Endothelial cell of umbilical vein (primary cell): ENCODE results near the gene NAGPA.

Experiments
- EZH2 ChIP-seq: IDR thresholded peaks from 2 replicates; pipeline ENCODE4 v1.6.1; 2012; ENCODE audit warnings: borderline replicate concordance, low read depth, mild to moderate bottlenecking, moderate library complexity, low read length, inconsistent platforms; ENCODE audit not compliant: severe bottlenecking
- FOS ChIP-seq: IDR thresholded peaks from 2 replicates; pipeline ENCODE4 v1.6.1; 2011; ENCODE audit warnings: mild to moderate bottlenecking, low read length, moderate library complexity, borderline replicate concordance; ENCODE audit not compliant: insufficient read depth
- GATA2 ChIP-seq: IDR thresholded peaks from 2 replicates; pipeline ENCODE4 v1.7.0; 2011; ENCODE audit warnings: low read depth, mild to moderate bottlenecking, moderate library complexity, mixed read lengths, low read length; ENCODE audit not compliant: insufficient read length, insufficient read depth
- JUN ChIP-seq: IDR thresholded peaks from 2 replicates; pipeline ENCODE4 v1.6.1; 2011; ENCODE audit warnings: borderline replicate concordance, low read depth; ENCODE audit not compliant: insufficient read length, insufficient read depth
- MYC ChIP-seq: IDR thresholded peaks from one replicate; pipeline ENCODE4 v1.6.1; 2011; ENCODE audit warnings: mild to moderate bottlenecking, low read depth, low read length
- POLR2A ChIP-seq: IDR thresholded peaks from 2 replicates; pipeline ENCODE4 v1.6.1; 2012; ENCODE audit warnings: low read depth, mild to moderate bottlenecking, control low read depth, low read length
- POLR2AphosphoS5 ChIP-seq: IDR thresholded peaks from 2 replicates; pipeline ENCODE4 v1.6.1; 2012; ENCODE audit warnings: low read depth, mild to moderate bottlenecking, control low read depth, low read length, moderate library complexity; ENCODE audit not compliant: insufficient read depth
- TF ChIP-seq, protein P1 (sequence below), 2 donors: IDR thresholded peaks; 1 replicate in 1 of 2; 2 replicates in 1 of 2; pipeline ENCODE4 v1.5.1; 2011; ENCODE audit warnings: low read length in 2 of 2, mild to moderate bottlenecking in 2 of 2, moderate library complexity in 2 of 2, control low read depth in 1 of 2, inconsistent platforms in 1 of 2, low read depth in 1 of 2; ENCODE audit not compliant: insufficient read depth in 1 of 2; ENCODE audit errors: extremely low read depth in 1 of 2
- TF ChIP-seq, protein P2 (sequence below): IDR thresholded peaks from 2 replicates; pipeline ENCODE4 v1.6.1; 2011; ENCODE audit not compliant: insufficient read depth, insufficient read length

DNA sequence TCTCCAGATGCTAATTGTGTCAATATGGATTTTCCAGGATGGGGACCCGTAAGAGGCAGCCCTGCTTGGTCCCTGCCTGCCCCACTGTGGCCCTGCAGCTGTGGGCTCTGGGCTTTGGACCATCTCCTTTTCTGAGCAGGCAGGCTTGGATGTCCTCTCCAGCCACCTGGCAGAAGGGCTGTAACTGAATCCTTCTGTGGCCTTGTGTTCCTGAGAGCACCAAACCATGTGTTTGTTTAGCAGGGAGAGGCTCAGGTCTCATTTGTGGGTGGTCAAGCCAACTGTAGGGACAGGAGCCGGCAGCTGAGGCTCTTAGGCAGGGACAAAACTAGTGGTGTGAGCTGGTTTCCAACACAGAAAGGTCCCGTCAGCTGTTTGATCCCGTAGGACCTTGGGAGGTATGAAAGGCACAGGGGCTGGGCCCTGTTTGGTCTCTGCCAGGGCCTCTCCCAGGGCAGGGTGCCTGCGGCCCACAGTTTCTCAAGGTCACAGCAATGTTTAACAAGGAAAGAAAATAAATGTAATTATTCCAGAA lies 57.1 kb downstream of the NAGPA start:
- TF ChIP-seq, protein P1, sequence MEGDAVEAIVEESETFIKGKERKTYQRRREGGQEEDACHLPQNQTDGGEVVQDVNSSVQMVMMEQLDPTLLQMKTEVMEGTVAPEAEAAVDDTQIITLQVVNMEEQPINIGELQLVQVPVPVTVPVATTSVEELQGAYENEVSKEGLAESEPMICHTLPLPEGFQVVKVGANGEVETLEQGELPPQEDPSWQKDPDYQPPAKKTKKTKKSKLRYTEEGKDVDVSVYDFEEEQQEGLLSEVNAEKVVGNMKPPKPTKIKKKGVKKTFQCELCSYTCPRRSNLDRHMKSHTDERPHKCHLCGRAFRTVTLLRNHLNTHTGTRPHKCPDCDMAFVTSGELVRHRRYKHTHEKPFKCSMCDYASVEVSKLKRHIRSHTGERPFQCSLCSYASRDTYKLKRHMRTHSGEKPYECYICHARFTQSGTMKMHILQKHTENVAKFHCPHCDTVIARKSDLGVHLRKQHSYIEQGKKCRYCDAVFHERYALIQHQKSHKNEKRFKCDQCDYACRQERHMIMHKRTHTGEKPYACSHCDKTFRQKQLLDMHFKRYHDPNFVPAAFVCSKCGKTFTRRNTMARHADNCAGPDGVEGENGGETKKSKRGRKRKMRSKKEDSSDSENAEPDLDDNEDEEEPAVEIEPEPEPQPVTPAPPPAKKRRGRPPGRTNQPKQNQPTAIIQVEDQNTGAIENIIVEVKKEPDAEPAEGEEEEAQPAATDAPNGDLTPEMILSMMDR (IDR thresholded peaks at IDR 0.05; ENCODE audit: extremely low read depth in 1 of 2, insufficient read depth in 1 of 2, low read depth in 1 of 2, low read length in 2 of 2): no peak
- TF ChIP-seq EZH2 (no peak), POLR2A (no peak), FOS (no peak), POLR2AphosphoS5 (no peak), JUN (no peak), GATA2 (no peak), MYC (no peak)
- TF ChIP-seq, protein P2, sequence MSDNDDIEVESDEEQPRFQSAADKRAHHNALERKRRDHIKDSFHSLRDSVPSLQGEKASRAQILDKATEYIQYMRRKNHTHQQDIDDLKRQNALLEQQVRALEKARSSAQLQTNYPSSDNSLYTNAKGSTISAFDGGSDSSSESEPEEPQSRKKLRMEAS: no peak
